Naive thymus-derived CD8-positive, alpha-beta T cell (primary cell): Measurements from ENCODE around the gene NIPSNAP3A. TPM values are rescaled to one million over a fixed set of nuclear protein-coding genes. Genes with fewer than 3 reads are reported as not detected.
A peak's percentile ranks its signal among the peaks of the same experiment; 100 is the strongest.
"Not testable (repeated sequence)": the region's sequence is repeated elsewhere in the genome, so short reads cannot be mapped to it uniquely, and the experiment has no call there.

Experiments
- ATAC-seq, 2 donors: fragments of 150-1000 bp; cut with Tn5 transposase in 1 of 2; sonication (Bioruptor Pico), chemical (Tn5 transposase) in 1 of 2; 1 replicate in 1 of 2; 2 replicates in 1 of 2; pipeline ENCODE4 v1.10.0; 2021; ENCODE audit warnings: mild to moderate bottlenecking in 2 of 2, moderate library complexity in 2 of 2
- POLR2A ChIA-PET: fragments of 350-600 bp; sonication (Branson Sonifier 250); formaldehyde crosslinking; loops from one replicate; lab custom pipeline; 2021; ENCODE audit warnings: antibody characterized with exemption; lab: Charles Lee
- DNase-seq, 10 donors: peaks; one replicate each; pipeline versions ENCODE4 v3.0.0 to v3.0.0-alpha.2; 2020 to 2022
- H3K27ac Mint-ChIP-seq, 10 donors: one replicate each; pipeline ENCODE4 v1.8.0; 2020 to 2022; ENCODE audit warnings: mild to moderate bottlenecking in 10 of 10, mixed read lengths in 10 of 10, moderate library complexity in 4 of 10, inconsistent platforms in 1 of 10
- H3K27me3 Mint-ChIP-seq, 5 donors: one replicate each; pipeline ENCODE4 v1.8.0; 2021 to 2022; ENCODE audit warnings: mixed read lengths in 5 of 5
- H3K36me3 Mint-ChIP-seq, 3 donors: one replicate each; pipeline ENCODE4 v1.8.0; 2020 to 2022; ENCODE audit warnings: mixed read lengths in 3 of 3, mild to moderate bottlenecking in 2 of 3, inconsistent platforms in 1 of 3
- H3K4me1 Mint-ChIP-seq, 4 donors: one replicate each; pipeline ENCODE4 v1.8.0; 2021 to 2022; ENCODE audit warnings: mixed read lengths in 4 of 4
- H3K4me3 Mint-ChIP-seq, 10 donors: one replicate each; pipeline ENCODE4 v1.8.0; 2020 to 2022; ENCODE audit warnings: mild to moderate bottlenecking in 10 of 10, mixed read lengths in 10 of 10, moderate library complexity in 6 of 10, inconsistent platforms in 1 of 10
- H3K9me3 Mint-ChIP-seq, 9 donors: one replicate each; pipeline ENCODE4 v1.8.0; 2020 to 2022; ENCODE audit warnings: mixed read lengths in 9 of 9, mild to moderate bottlenecking in 3 of 9, inconsistent platforms in 1 of 9, moderate library complexity in 1 of 9
- polyA plus RNA-seq, 3 donors: library from polyadenylated mRNA; unstranded; fragments of 300-500 nt; fragmentation: Illumina TruSeq; gene quantifications; one replicate each; pipeline ENCODE4 v1.2.3, GENCODE V29; 2021
- total RNA-seq, 8 experiments: library from RNA in 2 of 8; stranded (reverse) in 2 of 8; gene quantifications; one replicate each; pipeline ENCODE4 v1.2.3 and lab custom pipeline; 2021 to 2026

Gene NIPSNAP3A
- total RNA-seq (10 to 100 TPM; 11.2 to 12.7 TPM), polyA plus RNA-seq (10 to 100 TPM; 15.6 to 17.8 (median 15.7) TPM), total RNA-seq (lab: John Stamatoyannopoulos, UW) (5.0 to 16.9 (median 6.2) reads per million in 6 experiments)

DNA sequence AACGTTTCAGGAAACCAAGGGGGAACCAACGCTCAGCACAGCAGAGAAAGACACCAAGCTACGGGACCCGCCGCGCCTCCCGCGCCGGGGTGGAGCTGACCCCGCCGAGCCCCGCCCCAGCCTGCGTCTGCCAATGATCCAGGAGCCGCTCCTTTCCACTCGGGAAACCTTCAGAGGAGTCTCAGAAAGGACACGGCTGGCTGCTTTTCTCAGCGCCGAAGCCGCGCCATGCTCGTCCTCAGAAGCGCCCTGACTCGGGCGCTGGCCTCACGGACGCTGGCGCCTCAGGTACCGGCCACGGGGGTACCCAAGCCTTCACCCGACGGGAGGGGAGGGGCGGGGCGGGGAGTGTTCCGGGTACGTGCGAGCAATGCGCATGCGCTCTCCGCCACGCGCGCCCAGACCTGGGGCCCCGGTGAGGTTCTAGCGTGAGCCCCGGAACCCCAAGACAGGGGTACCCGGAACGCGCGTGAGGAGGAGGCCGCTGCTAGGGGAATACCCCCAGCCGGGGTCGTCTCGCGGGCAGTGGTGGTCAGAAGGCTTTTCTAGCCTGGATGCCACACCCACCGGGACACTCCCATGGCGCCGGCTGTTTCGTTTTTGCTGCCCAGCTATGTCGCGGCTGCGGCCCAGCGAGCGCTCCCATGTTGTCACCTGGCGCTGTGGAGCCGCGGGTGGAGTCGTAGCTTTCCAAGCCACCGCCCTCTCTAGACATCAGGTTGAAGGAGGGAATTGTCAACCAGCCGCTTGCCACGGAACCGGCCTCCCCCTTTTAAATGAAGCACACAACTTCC is at the start of gene NIPSNAP3A:
NIPSNAP3A (plus strand) TSS at position 119 of the 794 bp plus-strand sequence; CDS start at position 229, 110 bp downstream.
- H3K36me3 Mint-ChIP-seq, result peaks cover 0 to 16% (median 3%) of the 10 kb centered on the region in 3 donors
- no peaks in the 10 kb centered on the region for H3K27me3 Mint-ChIP-seq
- peak within 1 kb of the TSS; percentile 96 to 100 (median 98) for H3K27ac Mint-ChIP-seq
- DNase-seq (peak; percentile 75 to 99 (median 85)), ATAC-seq (peak; percentile 88 to 91)
- peaks cover 10 to 28% (median 22%) of the 10 kb centered on the region in 4 donors for H3K4me1 Mint-ChIP-seq
- H3K4me3 Mint-ChIP-seq, result peak within 1 kb of the TSS; percentile 85 to 100 (median 96)
- POLR2A ChIA-PET, result interaction anchor here (0.6 to 3.4 kb wide), 5 partner anchors 14 to 658 kb away, joined by 3 to 16 read pairs (median 3); partner anchors contain the start of genes NIPSNAP3B and SMC2
- H3K9me3 Mint-ChIP-seq, result no peaks in the 10 kb centered on the region

DNA sequence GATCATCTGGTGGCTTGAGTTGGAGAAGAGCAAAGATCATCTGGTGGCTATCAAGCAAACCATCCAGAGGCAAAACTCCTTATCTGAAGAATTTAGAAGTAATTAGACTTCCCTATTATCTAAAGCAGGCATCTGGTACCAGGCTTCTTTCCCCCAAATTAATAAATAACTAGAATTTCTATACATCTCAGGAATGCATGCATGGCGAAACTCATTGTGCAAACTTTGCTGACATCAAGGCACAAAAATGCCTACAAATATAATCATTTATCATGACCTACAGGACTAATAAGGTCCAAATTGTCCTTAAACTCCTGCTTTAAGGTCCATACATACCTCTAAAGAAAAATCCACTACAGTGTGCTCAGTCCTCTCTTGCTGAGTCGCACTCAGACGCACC is 47.2 kb upstream of the NIPSNAP3A start:
- POLR2A ChIA-PET, result no interaction called here
- ATAC-seq (no peak), DNase-seq (no peak)
- peaks cover 0 to 9% (median 6%) of the 10 kb centered on the region in 9 donors for H3K9me3 Mint-ChIP-seq
- peaks cover 4 to 10% (median 7%) of the 10 kb centered on the region in 3 donors for H3K36me3 Mint-ChIP-seq
- H3K27ac Mint-ChIP-seq, result no peak overlapping the region
- no peaks in the 10 kb centered on the region for H3K4me1 Mint-ChIP-seq
- no peak overlapping the region for H3K4me3 Mint-ChIP-seq
- H3K27me3 Mint-ChIP-seq, result no peaks in the 10 kb centered on the region

DNA sequence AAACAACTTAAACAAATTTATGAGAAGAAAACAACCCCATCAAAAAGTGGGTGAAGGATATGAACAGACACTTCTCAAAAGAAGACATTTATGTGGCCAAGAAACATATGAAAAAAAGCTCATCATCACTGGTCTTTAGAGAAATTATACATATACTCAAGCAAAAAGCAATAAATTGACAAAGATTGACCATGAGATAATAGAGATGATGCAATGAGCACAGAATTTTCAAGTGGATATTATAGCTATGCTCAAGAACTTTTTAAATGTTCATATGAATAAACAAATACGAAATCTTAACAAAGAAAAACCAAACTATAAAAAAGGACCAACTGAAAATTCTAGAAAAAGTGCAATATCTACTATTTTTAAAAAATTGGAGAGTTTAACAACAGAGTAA is 38.7 kb upstream of the NIPSNAP3A start:
- H3K4me3 Mint-ChIP-seq, POLR2A ChIA-PET, DNase-seq, H3K27me3 Mint-ChIP-seq, H3K4me1 Mint-ChIP-seq, ATAC-seq, H3K27ac Mint-ChIP-seq: not testable (repeated sequence)
- peaks cover 11 to 25% (median 19%) of the 10 kb centered on the region in 3 donors for H3K36me3 Mint-ChIP-seq
- peaks cover 0 to 35% (median 17%) of the 10 kb centered on the region in 9 donors for H3K9me3 Mint-ChIP-seq

DNA sequence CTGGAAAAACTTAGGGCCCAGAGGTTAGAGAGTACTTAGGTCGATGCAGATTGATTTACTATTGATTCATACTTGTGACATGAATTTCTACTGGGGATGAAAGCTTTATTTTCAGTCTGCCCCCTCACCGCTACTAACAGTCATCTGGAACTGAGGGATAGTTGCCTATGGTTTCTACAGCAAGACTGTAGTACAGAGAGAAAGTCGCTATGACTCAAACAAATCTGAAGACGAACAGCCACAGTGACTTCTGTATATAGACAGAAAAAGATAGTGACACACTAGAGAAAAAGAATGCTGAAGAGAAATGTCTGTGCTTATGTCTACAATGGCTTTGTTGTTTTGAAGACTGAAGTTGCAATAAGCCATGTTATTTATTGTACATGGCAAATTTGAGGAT is 35.9 kb upstream of the NIPSNAP3A start:
- DNase-seq (no peak), ATAC-seq (no peak)
- POLR2A ChIA-PET, result no interaction called here
- no peak overlapping the region for H3K4me3 Mint-ChIP-seq
- H3K4me1 Mint-ChIP-seq, result peaks cover 0 to 3% (median 0%) of the 10 kb centered on the region in 4 donors
- H3K9me3 Mint-ChIP-seq, result peaks cover 0 to 14% (median 10%) of the 10 kb centered on the region in 9 donors
- H3K36me3 Mint-ChIP-seq, result peaks cover 8 to 12% (median 9%) of the 10 kb centered on the region in 3 donors
- H3K27ac Mint-ChIP-seq, result no peak overlapping the region
- peaks cover 0 to 1% (median 0%) of the 10 kb centered on the region in 5 donors for H3K27me3 Mint-ChIP-seq

DNA sequence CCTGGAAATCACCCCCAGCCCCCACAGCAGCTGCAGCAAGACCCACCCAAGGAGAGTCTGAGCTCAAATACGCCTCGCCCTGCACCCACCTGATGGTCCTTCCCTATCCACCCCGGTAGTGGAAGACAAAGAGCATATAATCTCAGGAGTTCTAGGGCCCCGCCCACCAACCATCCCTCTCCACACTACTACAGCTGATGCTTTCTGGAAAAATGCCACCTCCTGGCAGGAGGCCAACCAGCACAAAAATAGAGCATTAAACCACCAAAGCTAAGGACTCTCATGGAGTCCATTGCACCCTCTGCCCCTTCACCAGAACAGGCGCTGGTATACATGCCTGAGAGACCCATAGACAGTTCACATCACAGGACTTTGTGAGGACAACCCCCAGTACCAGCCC is 22.5 kb upstream of the NIPSNAP3A start:
- no peak for ATAC-seq
- Mint-ChIP-seq H3K36me3 (peaks cover 24 to 31% (median 29%) of the 10 kb centered on the region in 3 donors), H3K4me3 (no peak overlapping the region), H3K4me1 (peaks cover 0 to 4% (median under 1%) of the 10 kb centered on the region in 4 donors), H3K27ac (no peak overlapping the region), H3K27me3 (peaks cover 0 to 10% (median 0%) of the 10 kb centered on the region in 5 donors), H3K9me3 (peaks cover 0 to 16% (median 4%) of the 10 kb centered on the region in 9 donors)
- POLR2A ChIA-PET, result no interaction called here
- DNase-seq, result peak in 1 of 10 donors; percentile 45

DNA sequence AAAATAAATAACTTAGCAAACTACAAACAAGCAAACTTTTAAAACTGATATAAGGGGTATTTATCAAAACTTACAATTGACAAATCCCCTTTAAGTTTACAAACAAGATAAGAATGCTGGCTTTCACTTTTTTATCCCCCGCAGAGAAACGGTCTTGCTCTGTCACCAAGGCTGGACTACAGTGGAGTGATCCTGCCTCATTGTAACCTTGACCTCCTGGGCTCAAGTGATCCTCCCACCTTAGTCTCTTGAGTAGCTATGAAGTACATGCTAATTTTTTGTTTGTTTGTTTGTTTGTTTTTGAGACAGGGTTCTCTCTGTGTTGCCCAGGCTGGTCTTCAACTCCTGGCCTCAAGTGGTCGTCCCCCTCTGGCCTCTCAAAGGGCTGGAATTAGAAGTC is 9.0 kb upstream of the NIPSNAP3A start:
- ATAC-seq (no peak), DNase-seq (no peak)
- no peaks in the 10 kb centered on the region for H3K27me3 Mint-ChIP-seq
- H3K9me3 Mint-ChIP-seq, result no peaks in the 10 kb centered on the region
- peak overlapping the region in 2 of 10 donors; percentile 22 to 51 for H3K27ac Mint-ChIP-seq
- H3K4me1 Mint-ChIP-seq, result peaks cover 0 to 9% (median 0%) of the 10 kb centered on the region in 4 donors
- H3K36me3 Mint-ChIP-seq, result no peaks in the 10 kb centered on the region
- no peak overlapping the region for H3K4me3 Mint-ChIP-seq
- POLR2A ChIA-PET, result no interaction called here

DNA sequence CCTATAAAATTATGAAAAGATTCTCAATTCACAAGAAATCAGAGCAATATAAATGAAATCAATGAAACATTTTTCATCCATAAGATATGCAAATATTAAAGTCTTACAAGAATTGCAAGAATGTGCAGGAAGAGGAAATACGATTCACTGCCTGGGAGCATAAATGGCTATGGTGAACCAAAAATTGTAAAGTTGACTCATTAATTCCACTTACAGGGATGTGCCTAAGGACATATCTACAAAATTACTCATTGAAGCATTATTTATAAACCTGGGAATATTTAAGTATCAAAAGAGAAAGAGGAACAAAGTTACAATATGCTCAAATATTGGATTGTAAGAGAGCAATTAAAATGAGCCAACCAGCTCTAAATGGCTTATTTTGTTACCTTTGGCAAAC is 6.9 kb upstream of the NIPSNAP3A start:
- Mint-ChIP-seq H3K27me3 (no peaks in the 10 kb centered on the region), H3K27ac (peak overlapping the region in 1 of 10 donors; percentile 18), H3K4me3 (no peak overlapping the region), H3K36me3 (no peaks in the 10 kb centered on the region), H3K4me1 (peaks cover 0 to 9% (median 0%) of the 10 kb centered on the region in 4 donors), H3K9me3 (no peaks in the 10 kb centered on the region)
- DNase-seq (no peak), ATAC-seq (no peak)
- POLR2A ChIA-PET, result no interaction called here

DNA sequence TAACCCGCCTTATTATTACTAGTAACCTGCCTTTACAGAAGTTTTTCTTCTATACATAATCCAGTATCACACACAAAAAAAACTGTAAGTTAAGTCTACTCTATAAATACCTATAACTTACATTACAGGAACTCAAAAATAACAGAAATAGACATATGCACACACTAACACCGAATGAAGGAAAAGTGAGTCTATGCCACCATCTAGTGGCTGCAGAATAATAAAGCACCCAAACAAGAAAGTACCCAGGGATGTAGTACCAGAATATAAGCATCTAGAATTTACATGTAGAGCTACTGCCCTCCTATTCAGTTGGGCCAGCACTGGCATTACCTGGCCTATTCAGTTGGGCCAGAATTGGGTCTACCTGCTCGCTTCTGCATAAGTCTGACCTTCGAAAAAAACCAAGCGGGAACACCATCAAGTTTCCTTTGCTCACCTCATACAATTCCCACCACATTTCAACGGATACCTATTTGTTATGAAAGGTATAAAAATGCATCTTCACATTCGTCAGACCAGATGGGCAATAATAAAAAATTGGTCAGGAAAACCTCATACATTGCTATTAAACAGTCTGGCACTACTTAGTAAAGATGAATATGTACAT is 4.0 kb upstream of the NIPSNAP3A start:
- no peaks in the 10 kb centered on the region for H3K9me3 Mint-ChIP-seq
- no peaks in the 10 kb centered on the region for H3K27me3 Mint-ChIP-seq
- DNase-seq (peak in 9 of 10 donors; percentile 8 to 75 (median 48)), ATAC-seq (peak in 1 of 2 donors; percentile 15)
- H3K36me3 Mint-ChIP-seq, result no peaks in the 10 kb centered on the region
- no peak overlapping the region for H3K4me3 Mint-ChIP-seq
- no peak overlapping the region for H3K27ac Mint-ChIP-seq
- POLR2A ChIA-PET, result no interaction called here
- peaks cover 6 to 24% (median 12%) of the 10 kb centered on the region in 4 donors for H3K4me1 Mint-ChIP-seq

DNA sequence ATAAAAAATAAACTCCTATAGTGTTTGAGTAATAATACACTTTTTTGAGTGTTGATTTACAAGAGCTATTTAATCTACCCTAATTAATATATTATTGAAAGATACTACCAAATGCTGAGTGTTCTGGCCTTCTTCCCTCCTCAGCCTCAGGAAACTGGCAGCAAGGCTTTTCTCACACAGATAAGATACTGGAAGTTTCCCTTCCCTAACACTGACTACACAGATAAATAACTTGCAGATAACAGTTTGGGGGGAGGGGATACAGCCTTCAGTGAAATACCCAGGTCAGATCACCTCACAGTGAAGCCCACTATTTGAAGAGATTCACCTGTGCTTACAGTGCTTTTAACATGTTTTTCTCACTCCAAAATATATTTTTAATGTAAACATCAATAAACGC is 1.6 kb upstream of the NIPSNAP3A start:
- DNase-seq, result no peak
- H3K4me3 Mint-ChIP-seq, result peak overlapping the region in 5 of 10 donors; percentile 3 to 48 (median 30)

DNA sequence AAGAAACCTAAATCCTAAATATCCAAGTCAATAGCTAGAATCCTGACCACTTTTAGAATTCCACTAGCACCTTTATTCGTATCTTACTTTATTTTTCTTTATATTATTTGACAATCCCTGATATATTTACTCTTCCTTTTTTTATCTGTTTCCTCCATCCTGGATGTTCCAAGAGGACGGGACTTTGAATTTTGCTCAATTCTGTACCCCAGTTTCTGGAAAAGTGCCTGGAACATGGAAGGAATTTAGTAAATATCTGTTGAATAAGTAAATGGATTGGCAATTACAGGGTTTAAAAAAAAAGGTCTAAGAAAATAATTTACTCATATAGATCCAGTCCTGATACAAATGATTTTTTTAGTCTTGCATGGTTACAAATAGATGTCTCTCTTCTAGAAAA is 1.2 kb upstream of the NIPSNAP3A start:
- Mint-ChIP-seq H3K27me3 (no peaks in the 10 kb centered on the region), H3K4me3 (peak overlapping the region in 4 of 10 donors; percentile 1 to 92 (median 42)), H3K4me1 (peaks cover 10 to 28% (median 22%) of the 10 kb centered on the region in 4 donors), H3K27ac (peak overlapping the region in 5 of 10 donors; percentile 65 to 98 (median 96)), H3K36me3 (peaks cover 0 to 3% (median 1%) of the 10 kb centered on the region in 3 donors), H3K9me3 (no peaks in the 10 kb centered on the region)
- DNase-seq, result no peak
- no peak for ATAC-seq
- POLR2A ChIA-PET, result interaction anchor here (1.6 to 3.4 kb wide), 3 partner anchors 17 to 653 kb away, joined by 6 to 16 read pairs (median 15); partner anchors contain the start of genes NIPSNAP3B and SMC2

More for the DNA sequence above, 1.6 kb upstream of the NIPSNAP3A start:
- Mint-ChIP-seq H3K27ac (peak overlapping the region in 6 of 10 donors; percentile 10 to 73 (median 58)), H3K4me1 (peaks cover 10 to 31% (median 22%) of the 10 kb centered on the region in 4 donors), H3K9me3 (no peaks in the 10 kb centered on the region), H3K36me3 (no peaks in the 10 kb centered on the region), H3K27me3 (no peaks in the 10 kb centered on the region)
- no peak for ATAC-seq
- POLR2A ChIA-PET, result interaction anchor here (1.6 kb wide), 1 partner anchor 652 kb away, joined by 6 read pairs; the partner anchor contains the start of gene SMC2

DNA sequence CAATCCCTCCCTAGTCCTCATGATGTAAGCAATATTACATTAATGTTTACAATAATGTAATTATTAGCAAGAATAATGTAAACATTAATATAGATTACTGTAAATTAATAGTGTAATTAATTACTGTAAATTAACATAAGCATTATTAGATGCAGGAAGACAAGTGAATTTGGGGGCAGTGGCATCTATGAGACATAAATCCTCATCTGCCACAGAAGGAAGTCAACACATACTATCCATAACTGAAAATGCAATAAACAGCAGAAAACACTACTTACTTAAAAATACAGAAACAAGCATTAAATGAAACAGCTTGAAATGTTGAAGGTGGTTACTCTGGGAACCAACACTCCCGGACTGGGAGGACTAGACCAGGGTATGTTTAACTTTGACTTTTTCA is 685 bp upstream of the NIPSNAP3A start:
- H3K4me1 Mint-ChIP-seq, result peaks cover 10 to 28% (median 22%) of the 10 kb centered on the region in 4 donors
- H3K36me3 Mint-ChIP-seq, result peaks cover 0 to 7% (median 1%) of the 10 kb centered on the region in 3 donors
- no peak for DNase-seq
- no peaks in the 10 kb centered on the region for H3K27me3 Mint-ChIP-seq
- H3K9me3 Mint-ChIP-seq, result no peaks in the 10 kb centered on the region
- peak overlapping the region; percentile 96 to 100 (median 98) for H3K27ac Mint-ChIP-seq
- ATAC-seq, result no peak
- POLR2A ChIA-PET, result interaction anchor here (2.8 to 3.4 kb wide), 2 partner anchors 17 to 653 kb away, joined by 15 to 16 read pairs; partner anchors contain the start of genes NIPSNAP3B and SMC2
- peak overlapping the region; percentile 85 to 100 (median 96) for H3K4me3 Mint-ChIP-seq

DNA sequence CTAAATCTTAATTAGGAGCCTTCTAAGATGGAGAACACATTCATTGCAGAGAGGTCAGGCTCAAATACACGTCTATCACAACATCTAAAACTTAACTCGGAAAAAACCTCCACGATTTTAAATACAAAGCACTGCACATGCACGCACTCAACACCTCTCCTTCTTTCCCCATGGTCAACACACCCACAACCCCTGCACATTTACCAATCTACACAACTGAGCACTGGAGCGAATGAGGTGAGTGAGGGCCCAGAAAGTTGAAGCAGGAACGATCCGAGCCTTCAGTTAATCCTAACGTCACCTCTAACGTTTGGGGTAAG is 278 bp upstream of the NIPSNAP3A start:
- no peak for DNase-seq
- Mint-ChIP-seq H3K27ac (peak overlapping the region; percentile 96 to 100 (median 98)), H3K9me3 (no peaks in the 10 kb centered on the region), H3K4me3 (peak overlapping the region; percentile 85 to 100 (median 96)), H3K4me1 (peaks cover 10 to 28% (median 22%) of the 10 kb centered on the region in 4 donors), H3K36me3 (peaks cover 0 to 10% (median 2%) of the 10 kb centered on the region in 3 donors), H3K27me3 (no peaks in the 10 kb centered on the region)
- ATAC-seq, result no peak
- POLR2A ChIA-PET, result interaction anchor here (1.5 to 3.4 kb wide), 3 partner anchors 14 to 654 kb away, joined by 3 to 16 read pairs (median 15); partner anchors contain the start of genes NIPSNAP3B and SMC2
